DND-41 (cell line): ENCODE measurements around the gene LEMD2.

Experiments
- ATAC-seq: fragments of 200-7000 bp; cut with Tn5 transposase; 3 replicates; pipeline ENCODE4 v1.9.1; 2021; ENCODE audit warnings: low read depth; ENCODE audit not compliant: insufficient read depth
- DNase-seq: peaks from one replicate; pipeline ENCODE4 v3.0.0-alpha.2; 2020
- H2AFZ ChIP-seq: 2 replicates; pipeline ENCODE4 v1.6.0; 2012; ENCODE audit warnings: low read depth, low read length
- H3K27ac ChIP-seq: 2 replicates; pipeline ENCODE4 v1.5.1; 2012; ENCODE audit warnings: low read length, inconsistent platforms
- H3K27me3 ChIP-seq: fragments of 200-600 bp; sonication (generic); 2 replicates; pipeline ENCODE4 v1.6.0; 2012; ENCODE audit warnings: low read length, mild to moderate bottlenecking, inconsistent platforms; ENCODE audit not compliant: insufficient read depth, poor library complexity
- H3K36me3 ChIP-seq: 2 replicates; pipeline ENCODE4 v1.5.1; 2012; ENCODE audit warnings: low read length, inconsistent platforms; ENCODE audit not compliant: insufficient read depth
- H3K4me1 ChIP-seq: 2 replicates; pipeline ENCODE4 v1.5.1; 2012; ENCODE audit warnings: mild to moderate bottlenecking, low read length; ENCODE audit not compliant: insufficient read depth
- H3K4me2 ChIP-seq: 2 replicates; pipeline ENCODE4 v1.6.0; 2012; ENCODE audit warnings: mild to moderate bottlenecking, moderate library complexity, low read length, inconsistent platforms; ENCODE audit not compliant: insufficient read depth
- H3K4me3 ChIP-seq, 2 experiments: fragments of 200-600 bp in 1 of 2; shearing (Covaris generic) in 1 of 2; 2 replicates each; pipeline ENCODE4 v1.5.1; 2012 to 2016; ENCODE audit warnings: inconsistent platforms in 2 of 2, low read length in 2 of 2, mild to moderate bottlenecking in 2 of 2, low read depth in 1 of 2, moderate library complexity in 1 of 2
- H3K79me2 ChIP-seq: 2 replicates; pipeline ENCODE4 v1.6.0; 2012; ENCODE audit warnings: low read length, inconsistent platforms; ENCODE audit not compliant: insufficient read depth
- H3K9ac ChIP-seq: 2 replicates; pipeline ENCODE4 v1.6.0; 2012; ENCODE audit warnings: low read depth, mild to moderate bottlenecking, inconsistent platforms, low read length, moderate library complexity
- H3K9me3 ChIP-seq: 2 replicates; pipeline ENCODE4 v1.5.1; 2012; ENCODE audit warnings: low read length, moderate library complexity, mild to moderate bottlenecking, inconsistent platforms; ENCODE audit not compliant: insufficient read depth, severe bottlenecking
- H4K20me1 ChIP-seq: 2 replicates; pipeline ENCODE4 v1.6.0; 2012; ENCODE audit warnings: low read length; ENCODE audit not compliant: insufficient read depth
- EZH2 ChIP-seq: IDR thresholded peaks from 3 replicates; pipeline ENCODE4 v1.6.1; 2012; ENCODE audit warnings: borderline replicate concordance, low read depth, mild to moderate bottlenecking, moderate library complexity, low read length, inconsistent platforms; ENCODE audit not compliant: severe bottlenecking
- TF ChIP-seq, protein P1 (sequence below): IDR thresholded peaks from 2 replicates; pipeline ENCODE4 v1.5.1; 2012; ENCODE audit warnings: borderline replicate concordance, low read length, moderate library complexity, mild to moderate bottlenecking; ENCODE audit not compliant: poor library complexity, severe bottlenecking; ENCODE audit errors: extremely low read depth

Gene LEMD2

DNA sequence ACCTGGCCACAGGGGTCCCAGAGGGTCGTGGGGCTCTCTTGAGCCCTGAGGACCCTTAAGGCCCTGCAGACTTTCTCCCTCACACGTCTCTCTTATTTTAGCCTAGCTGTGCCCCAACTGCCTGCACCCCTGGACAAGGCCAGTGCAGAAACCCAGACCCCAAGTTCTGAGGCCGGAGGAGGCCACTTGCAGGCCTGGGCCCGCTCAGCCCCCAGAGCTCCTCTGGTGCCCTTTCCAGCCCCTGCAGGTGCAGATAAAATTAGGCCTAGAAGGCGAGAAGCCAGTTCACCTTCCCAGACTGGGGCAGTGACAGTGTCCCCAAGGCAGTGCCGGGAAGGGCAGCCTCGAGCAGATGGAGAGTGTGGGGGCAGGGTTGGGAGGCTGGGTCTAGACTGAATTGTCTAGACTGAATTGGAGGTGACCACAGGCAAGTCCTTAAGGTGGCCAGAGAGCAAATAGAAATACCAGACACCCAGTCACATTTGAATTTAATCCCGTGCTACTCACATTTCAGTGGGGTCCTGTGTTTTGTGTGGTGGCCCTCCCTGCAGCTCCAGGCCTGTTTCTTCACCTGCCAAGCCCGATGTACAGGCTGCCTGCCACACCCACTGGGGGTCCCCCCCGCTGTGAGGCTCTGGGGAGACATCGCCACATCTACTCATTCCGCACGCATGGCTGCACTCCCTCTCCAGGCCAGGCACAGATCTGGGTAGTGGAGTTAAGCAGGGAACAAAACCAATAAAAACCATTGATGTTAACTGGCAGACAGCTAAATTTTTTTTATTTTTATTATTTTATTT lies 33.7 kb downstream of the LEMD2 start:
- H2AFZ ChIP-seq = no peak overlapping the region
- DNase-seq (no peak), ATAC-seq (no peak)
- H3K4me2 ChIP-seq = no peak overlapping the region
- no peak overlapping the region for H3K27ac ChIP-seq
- H3K9ac ChIP-seq = no peak overlapping the region
- TF ChIP-seq, protein P1, sequence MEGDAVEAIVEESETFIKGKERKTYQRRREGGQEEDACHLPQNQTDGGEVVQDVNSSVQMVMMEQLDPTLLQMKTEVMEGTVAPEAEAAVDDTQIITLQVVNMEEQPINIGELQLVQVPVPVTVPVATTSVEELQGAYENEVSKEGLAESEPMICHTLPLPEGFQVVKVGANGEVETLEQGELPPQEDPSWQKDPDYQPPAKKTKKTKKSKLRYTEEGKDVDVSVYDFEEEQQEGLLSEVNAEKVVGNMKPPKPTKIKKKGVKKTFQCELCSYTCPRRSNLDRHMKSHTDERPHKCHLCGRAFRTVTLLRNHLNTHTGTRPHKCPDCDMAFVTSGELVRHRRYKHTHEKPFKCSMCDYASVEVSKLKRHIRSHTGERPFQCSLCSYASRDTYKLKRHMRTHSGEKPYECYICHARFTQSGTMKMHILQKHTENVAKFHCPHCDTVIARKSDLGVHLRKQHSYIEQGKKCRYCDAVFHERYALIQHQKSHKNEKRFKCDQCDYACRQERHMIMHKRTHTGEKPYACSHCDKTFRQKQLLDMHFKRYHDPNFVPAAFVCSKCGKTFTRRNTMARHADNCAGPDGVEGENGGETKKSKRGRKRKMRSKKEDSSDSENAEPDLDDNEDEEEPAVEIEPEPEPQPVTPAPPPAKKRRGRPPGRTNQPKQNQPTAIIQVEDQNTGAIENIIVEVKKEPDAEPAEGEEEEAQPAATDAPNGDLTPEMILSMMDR = no peak
- TF ChIP-seq EZH2 = no peak
- 0 out of 2 replicates have a peak, but pooled peaks cover 2% of the 10 kb centered on the region for H4K20me1 ChIP-seq
- no peaks in the 10 kb centered on the region for H3K79me2 ChIP-seq
- peaks cover 3% of the 10 kb centered on the region for H3K27me3 ChIP-seq
- no peak overlapping the region for H3K4me3 ChIP-seq
- H3K9me3 ChIP-seq = no peaks in the 10 kb centered on the region
- H3K4me1 ChIP-seq = peaks cover 7% of the 10 kb centered on the region
- H3K36me3 ChIP-seq = no peaks in the 10 kb centered on the region

DNA sequence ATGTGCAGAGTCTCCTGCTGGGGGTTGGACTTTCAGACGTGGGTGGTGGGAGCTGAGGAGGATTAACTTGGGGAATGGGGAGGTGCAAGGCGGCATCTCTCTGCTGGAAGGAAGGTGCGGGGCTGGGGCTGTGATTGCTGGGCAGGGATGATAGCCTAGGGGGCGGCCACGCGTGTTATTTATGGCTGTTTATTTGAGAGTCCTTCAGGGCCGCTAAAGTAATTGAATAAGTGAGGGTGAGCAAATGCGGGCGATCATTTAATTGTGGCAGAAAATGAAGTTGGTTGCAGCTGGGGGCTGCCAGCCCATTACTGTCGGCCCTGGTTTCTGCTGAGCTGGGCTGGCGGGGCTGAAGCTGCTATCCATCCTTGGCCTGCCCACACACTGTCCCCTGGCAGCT lies 34.7 kb downstream of the LEMD2 start:
- Histone ChIP-seq H3K4me3 (no peak overlapping the region), H4K20me1 (0 out of 2 replicates have a peak, but pooled peaks cover 2% of the 10 kb centered on the region), H3K36me3 (no peaks in the 10 kb centered on the region), H2AFZ (no peak overlapping the region), H3K27me3 (no peaks in the 10 kb centered on the region), H3K4me1 (peaks cover 7% of the 10 kb centered on the region), H3K9ac (no peak overlapping the region), H3K9me3 (no peaks in the 10 kb centered on the region), H3K79me2 (no peaks in the 10 kb centered on the region), H3K27ac (no peak overlapping the region), H3K4me2 (no peak overlapping the region)
- ATAC-seq (no peak), DNase-seq (no peak)
- TF ChIP-seq, protein P1 = no peak
- TF ChIP-seq EZH2 = no peak

DNA sequence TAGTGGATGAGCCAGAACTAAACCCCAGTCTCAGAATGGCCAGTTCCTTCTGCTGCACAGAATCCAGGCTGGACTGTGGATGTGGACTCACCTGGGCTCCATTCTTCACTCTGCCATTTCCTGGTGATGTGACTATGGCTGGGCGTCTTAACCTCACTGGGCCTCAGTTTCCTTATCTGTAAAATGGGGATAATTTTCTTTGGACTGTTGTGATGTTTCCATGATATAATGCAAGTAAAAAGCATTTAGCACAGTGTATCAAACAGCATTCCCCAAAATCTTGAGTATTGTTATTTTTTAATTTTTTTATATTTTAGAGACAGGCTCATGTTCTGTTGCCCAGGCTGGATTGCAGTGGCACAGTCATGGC lies 36.3 kb downstream of the LEMD2 start:
- Histone ChIP-seq H3K27me3 (no peaks in the 10 kb centered on the region), H3K79me2 (no peaks in the 10 kb centered on the region), H3K27ac (no peak overlapping the region), H4K20me1 (peaks cover 7% of the 10 kb centered on the region; the same call in 1 of the 2 replicates), H3K9ac (no peak overlapping the region), H2AFZ (no peak overlapping the region), H3K9me3 (no peaks in the 10 kb centered on the region), H3K4me3 (no peak overlapping the region), H3K36me3 (no peaks in the 10 kb centered on the region), H3K4me1 (peaks cover 7% of the 10 kb centered on the region), H3K4me2 (no peak overlapping the region)
- TF ChIP-seq, protein P1 = no peak
- no peak for TF ChIP-seq EZH2
- ATAC-seq = no peak
- DNase-seq = no peak
